NCI-H2029 treated with DMSO at 0.1 percent for 48 hours (cell line): ENCODE measurements around the gene ELFN2.
"Not testable (repeated sequence)": the region's sequence is repeated elsewhere in the genome, so short reads cannot be mapped to it uniquely, and the experiment has no call there.

Source experiments
- DNase-seq: peaks from one replicate; lab custom pipeline; 2025; lab: John Stamatoyannopoulos, UW

ELFN2 gene

GRCh38 chr22:37427135-37427710 is at the start of gene ELFN2:
TSS of gene ELFN2 (minus strand) at chr22:37427479. CDS start at chr22:37375534, 51,945 bp downstream.
- no peak for DNase-seq

- no peak for DNase-seq
Measured at GRCh38 chr22:37476389-37477329, 49.4 kb upstream of the ELFN2 start.

DNA sequence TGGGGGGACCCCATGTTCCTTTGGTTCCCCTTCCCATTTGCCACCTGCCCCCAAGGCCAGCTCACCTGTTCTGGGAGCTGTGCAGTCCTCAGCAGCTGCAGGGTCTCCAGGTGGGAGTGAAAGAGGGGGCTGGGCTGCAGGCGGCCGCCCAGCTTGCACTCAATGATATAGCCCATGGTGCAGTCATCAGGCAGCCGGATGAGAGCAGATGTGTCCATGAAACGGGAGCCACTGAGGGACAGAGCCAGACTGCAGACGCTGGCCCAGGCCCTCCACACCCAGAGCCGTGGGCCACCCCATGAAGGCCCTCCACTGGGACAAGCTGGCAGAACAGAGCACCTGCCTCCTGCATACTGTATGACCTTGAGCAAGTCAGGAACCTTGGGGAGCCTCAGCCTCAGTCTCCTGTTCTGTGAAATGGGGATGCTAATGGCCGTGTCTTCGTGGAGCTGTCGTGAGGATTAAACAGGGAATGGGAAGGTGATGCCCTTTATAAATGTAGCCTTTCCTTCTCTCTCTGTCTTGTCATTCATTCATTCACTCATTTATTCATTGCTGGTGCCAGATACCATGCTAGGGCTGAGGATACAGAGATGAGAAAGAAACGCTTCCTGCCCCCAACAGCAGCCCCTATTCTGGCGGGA is 47.3 kb upstream of the ELFN2 start:
- no peak for DNase-seq

DNA sequence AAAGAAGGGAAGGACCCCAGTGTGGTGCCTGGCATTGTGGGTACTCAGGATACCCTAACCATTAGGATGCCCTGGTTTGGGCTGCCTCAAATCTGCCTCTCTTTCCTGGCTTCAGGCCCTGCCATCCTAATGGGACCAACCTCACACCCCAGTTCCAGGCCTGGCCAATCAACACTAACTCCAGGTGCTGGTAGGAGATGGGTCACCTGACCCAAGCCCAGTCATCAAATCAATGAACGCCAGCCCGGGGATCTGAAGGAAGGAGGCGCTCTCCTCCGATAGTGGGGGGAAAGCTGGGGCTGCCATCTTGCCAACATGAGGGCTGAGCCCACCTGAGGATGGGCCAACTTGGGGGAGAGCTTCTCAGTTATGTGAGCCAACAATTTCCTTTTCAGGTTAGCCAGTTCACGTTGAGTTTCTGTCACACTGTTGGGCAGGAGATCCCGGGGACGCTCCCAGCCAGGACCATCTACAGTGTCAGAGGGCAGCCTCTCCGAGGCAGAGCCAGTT is 46.2 kb upstream of the ELFN2 start:
- no peak for DNase-seq

DNA sequence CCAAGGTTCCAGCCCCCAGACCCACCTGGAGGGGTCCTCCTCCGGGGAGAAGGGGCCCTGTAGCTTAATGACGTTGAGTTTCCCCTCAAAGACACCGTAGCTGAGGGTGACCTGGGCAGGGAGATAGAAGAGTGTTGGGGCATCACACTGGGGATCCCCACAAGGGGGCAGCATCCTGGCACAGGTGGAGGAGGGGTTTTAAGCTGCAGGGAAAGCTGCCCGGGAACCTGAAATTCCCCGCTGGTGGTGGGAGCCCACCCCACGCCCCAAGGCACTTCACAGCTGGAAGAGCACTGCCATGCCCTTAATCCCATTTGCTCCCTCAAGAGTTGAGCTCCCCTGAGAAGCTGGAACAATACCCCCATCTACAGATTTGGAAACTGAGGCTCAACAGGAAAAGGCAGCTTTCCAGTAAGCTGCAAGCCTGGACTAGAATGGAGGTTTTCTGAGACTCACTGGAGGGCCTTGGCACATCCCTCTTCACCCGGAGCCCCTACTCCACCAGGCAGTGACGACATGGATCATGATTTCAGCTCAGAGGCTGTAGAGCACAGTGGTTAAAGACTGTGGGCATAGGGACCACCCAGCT is 45.2 kb upstream of the ELFN2 start:
- no peak for DNase-seq

- no peak for DNase-seq
Measured at GRCh38 chr22:37471727-37472417, 44.6 kb upstream of the ELFN2 start.

GRCh38 chr22:37470087-37470445 is 42.8 kb upstream of the ELFN2 start:
- DNase-seq = no peak

DNA sequence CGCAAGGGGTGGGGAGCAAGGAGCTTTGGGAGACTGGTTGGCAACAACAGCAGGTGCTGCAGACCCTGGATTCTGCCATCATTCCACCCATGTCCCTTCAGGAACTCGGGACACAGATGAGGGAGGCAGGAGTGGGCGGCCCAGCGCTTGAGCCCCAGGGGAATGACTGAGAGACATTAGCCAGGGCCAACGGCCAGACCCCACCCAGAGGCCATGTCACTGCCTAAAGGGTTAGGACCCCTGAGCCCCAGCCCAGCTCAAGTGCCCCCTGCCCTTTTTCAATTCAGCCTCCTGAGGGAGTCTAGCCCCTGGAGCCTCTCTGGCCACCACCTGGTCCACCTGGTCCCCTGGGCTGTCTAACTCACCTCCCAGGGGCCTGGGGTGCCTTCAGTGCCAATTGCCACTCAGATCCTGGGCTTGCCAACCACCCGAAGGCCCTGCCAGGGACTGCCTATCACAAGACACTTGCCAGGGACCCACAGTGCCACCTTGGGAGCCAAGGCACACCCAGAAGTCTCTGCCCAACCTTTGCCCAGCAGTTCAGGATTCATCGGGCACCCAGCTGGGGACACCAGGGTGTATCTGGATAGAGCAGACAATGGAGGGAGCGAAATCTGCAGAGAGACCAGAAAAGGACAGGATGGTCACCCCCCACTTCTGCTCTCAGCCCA is 42.3 kb upstream of the ELFN2 start:
- no peak for DNase-seq

DNA sequence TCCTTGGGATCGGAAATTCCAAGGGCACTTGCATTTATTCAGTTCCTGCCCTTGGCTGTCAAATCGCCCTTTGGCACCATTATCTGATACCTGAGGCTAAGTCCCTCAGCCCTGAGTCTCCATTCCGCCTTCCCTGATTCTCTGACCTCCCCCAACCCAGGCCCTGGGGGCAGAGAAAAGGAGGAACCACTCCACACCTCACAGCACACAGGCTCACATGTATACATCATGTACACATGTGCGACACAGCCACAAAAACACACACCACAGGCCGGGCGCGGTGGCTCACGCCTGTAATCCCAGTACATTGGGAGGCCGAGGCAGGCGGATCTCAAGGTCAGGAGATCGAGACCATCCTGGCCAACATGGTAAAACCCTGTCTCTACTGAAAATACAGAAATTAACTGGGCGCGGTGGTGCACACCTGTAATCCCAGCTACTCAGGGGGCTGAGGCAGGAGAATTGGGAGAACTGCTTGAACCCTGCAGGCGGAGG is 41.0 kb upstream of the ELFN2 start:
- DNase-seq = not testable (repeated sequence)

DNA sequence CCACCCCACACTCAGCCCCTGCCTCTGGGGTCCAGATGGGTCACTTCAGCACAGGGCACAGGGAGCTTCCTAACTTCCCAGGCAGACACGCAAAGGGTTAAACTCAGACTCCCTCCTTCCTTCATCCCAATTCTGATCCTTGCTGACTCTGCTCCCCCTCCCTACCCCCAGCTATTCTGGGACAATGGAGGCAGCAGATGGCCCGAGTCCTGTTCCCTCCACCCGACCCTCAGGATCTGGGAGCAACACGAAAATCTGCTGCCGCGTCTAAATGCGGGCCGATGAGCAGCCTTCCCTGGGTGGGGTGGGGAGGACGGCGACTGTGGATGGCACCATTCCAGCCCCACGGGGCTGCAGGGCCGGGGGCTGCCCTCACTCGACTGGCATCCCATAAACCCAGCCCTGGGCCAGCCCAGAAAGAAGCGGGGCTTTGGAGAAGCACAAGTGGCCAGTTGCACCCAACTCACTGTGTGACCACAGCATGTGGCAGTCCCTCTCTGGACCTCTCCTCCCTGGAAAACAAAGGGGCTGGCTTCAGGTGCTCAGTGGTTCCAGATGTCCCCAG is 40.2 kb upstream of the ELFN2 start:
- no peak for DNase-seq

DNA sequence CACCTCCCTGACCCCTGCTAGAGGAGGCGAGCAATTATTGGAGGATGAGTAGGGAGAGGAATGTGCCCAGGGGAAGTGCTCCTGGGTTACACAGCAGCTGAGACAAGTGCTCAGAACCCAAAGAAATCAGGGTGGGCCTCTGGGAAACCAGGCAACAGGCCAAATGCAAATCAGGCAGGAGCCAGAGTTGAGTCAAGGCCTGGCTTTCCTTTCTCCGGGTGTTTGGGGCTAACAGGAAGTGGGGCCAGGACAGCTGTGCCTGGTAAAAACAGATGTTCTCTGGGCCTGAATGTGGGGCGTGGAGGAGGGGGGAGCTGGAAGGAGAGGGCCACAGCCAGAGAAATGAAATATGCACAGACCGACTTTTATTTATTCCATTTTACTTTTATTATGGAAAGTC is 36.9 kb upstream of the ELFN2 start:
- no peak for DNase-seq

- no peak for DNase-seq
Measured at GRCh38 chr22:37462983-37463382, 35.7 kb upstream of the ELFN2 start.

DNA sequence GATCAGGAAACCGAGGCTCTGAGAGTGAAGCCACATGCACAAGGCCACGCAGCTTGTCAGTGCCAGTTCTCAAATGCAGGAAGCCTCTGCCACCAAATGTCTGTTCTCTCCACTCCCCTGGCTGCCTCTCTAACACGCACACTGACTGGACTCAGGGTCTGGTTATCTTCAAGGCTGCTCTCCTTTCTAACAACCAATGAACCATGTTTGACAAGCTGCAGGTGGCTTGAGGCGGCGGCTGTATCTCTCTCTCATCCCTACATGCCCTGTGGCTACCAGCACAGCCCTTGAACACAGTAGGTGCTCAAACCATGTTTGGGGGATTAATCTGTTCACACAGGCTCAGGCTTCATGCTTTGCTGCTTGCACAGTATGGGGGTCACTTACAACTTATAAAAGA is 35.2 kb upstream of the ELFN2 start:
- DNase-seq = no peak

DNA sequence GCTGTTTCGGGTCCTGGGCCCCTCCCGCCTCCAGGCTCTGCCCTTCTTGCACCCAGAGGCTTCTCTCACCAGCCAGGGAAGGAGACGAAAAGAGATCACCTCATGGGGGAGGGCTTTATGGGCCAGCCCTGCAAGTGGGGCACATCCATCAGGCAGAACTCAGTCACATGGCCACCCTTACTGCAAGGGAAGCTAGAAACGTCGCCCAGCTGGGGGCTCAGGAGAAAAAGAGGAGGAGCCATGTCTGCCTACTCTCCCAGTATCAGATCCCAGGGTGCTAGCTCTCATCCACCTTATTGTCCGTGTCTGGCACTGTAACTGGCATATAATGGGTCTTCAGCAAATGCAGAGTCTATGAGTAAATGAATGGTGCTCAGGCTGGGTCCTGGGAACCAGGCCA is 34.7 kb upstream of the ELFN2 start:
- DNase-seq = no peak

DNA sequence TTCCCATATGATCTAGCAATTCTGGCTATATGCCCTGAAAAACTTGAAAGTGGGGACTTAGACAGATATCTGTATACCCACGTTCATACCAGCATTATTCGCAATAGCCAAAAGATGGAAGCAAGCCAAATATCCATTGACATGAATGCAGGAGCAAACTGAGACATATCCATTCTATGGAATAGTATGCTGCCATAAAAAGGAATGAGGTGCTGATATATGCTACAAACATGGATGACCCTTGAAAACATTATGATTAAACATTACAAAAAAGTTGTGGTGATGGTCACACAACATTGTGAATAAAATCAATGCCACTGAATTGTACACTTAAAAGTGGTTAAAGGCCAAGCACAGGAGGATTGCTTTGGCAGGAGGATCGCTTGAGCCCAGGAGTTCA is 33.4 kb upstream of the ELFN2 start:
- DNase-seq = no peak

GRCh38 chr22:37459206-37459605 is 31.9 kb upstream of the ELFN2 start:
- DNase-seq = no peak

DNA sequence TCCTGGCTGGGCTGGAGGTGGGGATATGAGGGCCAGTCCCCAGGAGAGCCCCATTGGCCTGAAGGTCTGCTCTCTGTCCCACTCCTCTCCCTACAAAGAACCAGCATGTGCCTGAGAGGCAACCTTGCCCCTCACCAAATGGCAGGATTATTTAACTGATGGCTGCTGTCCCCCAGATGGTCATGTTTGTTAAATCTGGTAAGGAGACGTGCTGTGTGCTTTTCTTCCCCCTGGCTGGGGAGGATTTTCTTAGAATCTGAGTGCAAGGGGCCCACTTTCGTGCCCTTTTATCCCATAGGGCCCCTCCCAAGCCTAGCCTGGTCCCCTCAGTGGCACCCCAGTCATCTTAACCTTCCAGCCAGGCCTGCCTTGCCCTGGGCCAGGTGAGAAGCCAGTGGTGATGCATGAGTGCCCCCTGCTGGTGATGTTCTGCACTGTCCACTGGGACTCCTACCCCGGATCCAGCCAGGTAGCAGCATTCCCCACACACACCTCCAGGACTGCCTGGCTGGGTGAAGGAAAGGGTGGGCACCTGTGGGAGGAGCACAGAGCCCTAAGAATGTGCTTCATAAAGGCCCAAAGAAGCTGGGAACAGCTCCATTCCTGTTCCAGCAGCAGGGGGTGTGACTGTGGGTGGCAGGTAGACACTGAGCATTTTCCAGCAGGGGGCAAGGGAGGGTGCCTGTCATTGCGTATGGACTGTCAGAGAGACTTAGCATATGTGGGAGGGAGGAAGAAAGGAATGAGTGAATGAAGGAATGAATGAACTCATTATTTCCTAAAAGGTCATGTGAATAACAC is 30.0 kb upstream of the ELFN2 start:
- no peak for DNase-seq

GRCh38 chr22:37456346-37456745 is 29.1 kb upstream of the ELFN2 start:
- no peak for DNase-seq

GRCh38 chr22:37455896-37456295 is 28.6 kb upstream of the ELFN2 start:
- no peak for DNase-seq
